Fibroblast of upper back skin (primary cell): ENCODE measurements around the gene ROR2.

ENCODE experiments used
- DNase-seq: peaks from one replicate; pipeline ENCODE4 v3.0.0-alpha.2; 2013

ROR2 gene

GRCh38 chr9:91837981-91838731 lies 111.9 kb downstream of the ROR2 start:
- DNase-seq = peak; percentile 52

DNA sequence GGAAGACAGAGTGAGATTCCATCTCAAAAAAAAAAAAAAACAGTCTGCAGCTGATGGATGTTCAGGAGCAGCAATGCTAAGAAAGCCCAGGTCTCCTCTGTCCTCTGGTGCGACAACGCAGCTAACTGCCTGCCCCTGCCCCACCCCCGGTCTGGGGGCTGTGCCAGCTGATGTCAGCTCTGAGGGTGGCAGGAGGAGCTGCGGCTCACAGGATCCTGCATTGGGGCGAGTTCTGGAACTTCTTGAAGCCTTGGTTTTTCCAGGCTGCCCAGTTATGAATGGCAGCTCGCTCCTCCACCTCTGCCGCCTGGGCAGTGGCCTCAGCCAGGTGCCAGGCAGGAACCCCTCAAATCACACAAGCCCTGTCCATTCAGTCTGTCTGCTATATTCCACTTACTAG lies 113.5 kb downstream of the ROR2 start:
- no peak for DNase-seq

- DNase-seq = no peak
These were observed 114.4 kb downstream of the ROR2 start for GRCh38 chr9:91835632-91836031.

DNA sequence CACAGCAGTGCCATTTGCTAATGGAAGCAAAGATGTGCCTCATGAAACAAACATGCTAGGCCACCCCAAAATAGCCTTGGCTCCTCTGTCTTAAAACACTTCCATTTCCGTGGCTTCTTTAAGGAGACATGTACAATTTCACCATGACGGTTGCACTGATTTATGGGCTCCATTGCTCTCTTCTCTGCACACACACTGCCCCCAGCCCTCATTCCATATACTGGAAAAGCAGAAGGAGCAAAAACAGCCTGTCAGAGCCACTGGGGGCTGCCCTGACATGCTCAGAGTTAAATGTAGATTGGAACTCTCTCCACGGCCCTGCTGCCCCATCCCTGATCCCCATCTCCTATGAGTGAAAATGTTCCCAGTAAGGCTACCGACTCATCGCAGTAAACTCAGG lies 114.8 kb downstream of the ROR2 start:
- DNase-seq = peak; percentile 21

- DNase-seq = no peak
These were observed 115.3 kb downstream of the ROR2 start for GRCh38 chr9:91834740-91835139.

DNA sequence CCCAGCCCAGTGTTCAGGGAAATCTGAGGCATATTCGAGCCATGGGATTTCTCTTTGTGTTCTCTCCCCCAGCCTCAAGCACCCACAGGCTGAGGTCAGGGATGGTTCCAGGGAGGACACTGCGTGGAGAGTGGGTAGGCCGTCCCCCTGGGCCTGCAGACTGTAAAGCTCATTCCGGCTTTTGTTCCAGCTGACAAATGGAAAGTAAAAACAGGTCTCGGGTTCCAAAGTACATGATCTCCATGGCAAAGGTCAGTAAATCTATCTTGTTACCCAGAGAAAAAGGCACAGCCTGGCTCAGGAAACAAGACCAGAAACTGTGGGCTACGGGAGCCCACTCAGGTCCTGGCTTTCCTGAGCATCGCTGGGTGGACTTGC lies 116.2 kb downstream of the ROR2 start:
- DNase-seq = no peak

GRCh38 chr9:91833096-91833877 lies 116.7 kb downstream of the ROR2 start:
- DNase-seq = no peak

DNA sequence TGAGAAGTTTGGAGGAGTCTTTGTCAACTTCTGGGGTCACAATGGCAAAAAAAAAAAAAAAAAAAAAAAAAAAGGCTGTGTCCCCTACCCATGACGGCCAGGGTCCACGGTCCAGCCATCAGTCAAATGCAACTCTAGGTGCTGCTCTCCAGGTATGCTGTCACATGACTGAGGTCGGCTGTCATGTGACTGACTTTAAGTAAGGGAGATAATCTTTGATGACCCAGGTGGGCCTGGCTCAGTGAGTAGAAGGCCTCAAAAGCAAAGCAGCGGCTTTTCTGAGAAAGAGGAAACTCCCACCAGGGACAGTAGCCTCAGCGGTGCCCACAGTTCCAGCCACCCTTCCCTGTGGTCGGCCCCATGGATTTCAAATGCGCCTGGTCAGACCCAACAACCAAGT lies 117.7 kb downstream of the ROR2 start:
- no peak for DNase-seq

DNA sequence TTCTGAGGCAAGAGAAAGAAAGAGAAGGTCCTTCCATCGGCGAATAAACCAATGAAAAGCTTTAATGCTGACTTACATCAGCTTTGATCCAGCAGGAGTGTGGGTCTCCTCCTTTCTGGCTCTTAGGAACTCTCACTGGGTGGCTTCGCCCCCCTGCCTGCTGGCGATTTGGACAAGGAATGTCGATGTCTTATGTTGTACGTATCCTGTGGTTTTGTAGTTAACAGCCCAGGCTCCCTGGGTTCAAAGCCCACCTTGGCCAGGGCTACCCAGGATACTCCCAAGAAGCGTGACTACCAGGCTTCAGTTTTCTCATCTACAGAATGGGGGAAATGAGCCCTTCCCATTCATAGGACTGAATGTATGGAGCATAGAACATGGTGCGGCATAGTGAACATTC lies 124.2 kb downstream of the ROR2 start:
- no peak for DNase-seq

GRCh38 chr9:91825422-91825821 lies 124.6 kb downstream of the ROR2 start:
- DNase-seq = peak; percentile 71

DNA sequence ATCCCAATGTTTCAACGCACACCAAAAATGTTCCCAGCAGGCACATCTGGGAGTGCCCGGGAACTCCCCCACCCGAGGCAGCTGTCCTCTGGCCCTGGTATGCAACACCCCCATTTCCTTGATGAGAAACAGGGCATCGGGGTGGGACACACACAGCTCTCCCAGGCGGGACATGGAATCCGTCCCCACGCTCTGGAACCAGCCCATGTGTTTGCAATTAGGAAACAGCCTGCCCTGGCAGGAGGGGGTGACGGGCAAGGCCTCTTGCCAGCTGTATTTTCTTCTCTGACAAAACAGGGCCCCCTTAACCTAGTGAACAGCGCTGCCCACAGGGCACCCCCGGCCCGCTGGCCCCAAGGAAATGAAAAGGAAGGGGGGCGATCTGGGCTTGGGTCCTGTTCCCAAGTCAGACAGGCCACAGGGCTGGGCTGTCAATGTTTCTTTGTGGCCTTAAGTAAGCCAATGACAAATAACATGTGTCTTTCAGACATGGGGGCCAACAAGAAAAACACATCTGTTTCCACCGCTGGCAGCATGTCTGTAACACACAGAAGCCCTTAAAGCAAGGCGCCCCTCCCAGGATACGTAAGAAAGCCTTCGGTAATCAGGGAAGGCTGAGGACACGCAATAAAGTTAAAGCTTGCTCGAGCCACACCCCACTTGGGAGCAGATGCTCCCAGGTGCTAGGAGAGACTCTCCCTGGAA lies 125.3 kb downstream of the ROR2 start:
- DNase-seq = peak; percentile 53

DNA sequence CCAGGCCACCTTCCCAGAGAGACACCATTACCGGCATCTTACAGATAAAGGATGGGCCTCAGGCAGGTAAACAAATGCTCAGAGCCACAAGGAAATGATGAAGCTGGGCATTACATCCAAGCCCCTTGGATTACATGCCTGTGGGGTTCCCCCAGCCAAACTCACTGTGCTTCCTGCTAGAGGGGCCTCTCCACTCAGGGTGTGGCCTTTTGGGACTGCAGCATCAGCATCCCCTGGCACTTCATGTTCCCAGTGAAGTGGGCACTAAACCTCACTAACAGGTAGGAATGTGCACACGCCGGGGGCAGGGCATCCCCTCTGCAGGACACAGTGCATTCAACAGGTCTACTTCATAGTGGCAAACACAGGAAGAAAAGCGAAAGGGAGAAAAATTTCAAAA lies 125.9 kb downstream of the ROR2 start:
- DNase-seq = no peak

GRCh38 chr9:91820949-91821880 lies 128.8 kb downstream of the ROR2 start:
- DNase-seq = no peak

DNA sequence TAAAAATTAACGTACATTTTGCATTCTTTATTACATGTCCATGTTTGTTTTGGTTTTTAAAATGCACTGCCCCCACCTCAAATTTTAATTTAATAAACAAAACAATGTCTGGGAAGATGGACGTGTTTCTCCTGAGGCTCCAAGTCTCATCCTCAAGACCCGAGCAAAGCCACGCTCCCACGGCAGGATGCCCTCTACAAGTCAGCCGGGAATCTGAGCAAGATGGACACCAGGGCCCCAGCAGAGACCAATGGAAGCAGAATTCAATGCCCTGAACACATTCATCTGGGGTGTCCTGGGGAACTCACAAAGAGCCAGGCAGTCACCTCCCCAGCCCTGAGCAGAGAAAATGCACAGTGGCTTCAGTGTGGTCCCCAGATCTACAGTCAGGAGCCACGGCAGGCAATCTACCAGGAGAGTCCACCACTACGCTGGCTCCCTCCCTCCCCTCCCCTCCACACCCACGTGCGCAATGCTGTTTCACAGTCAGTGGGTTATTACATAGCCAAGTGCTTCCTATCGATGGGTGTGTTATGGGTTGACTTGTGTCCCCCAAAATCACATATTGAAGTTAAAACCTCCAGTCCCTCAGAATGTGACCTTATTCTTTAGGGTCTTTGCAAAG lies 129.8 kb downstream of the ROR2 start:
- DNase-seq = no peak

- DNase-seq = no peak
These were observed 131.2 kb downstream of the ROR2 start for GRCh38 chr9:91818647-91819403.

DNA sequence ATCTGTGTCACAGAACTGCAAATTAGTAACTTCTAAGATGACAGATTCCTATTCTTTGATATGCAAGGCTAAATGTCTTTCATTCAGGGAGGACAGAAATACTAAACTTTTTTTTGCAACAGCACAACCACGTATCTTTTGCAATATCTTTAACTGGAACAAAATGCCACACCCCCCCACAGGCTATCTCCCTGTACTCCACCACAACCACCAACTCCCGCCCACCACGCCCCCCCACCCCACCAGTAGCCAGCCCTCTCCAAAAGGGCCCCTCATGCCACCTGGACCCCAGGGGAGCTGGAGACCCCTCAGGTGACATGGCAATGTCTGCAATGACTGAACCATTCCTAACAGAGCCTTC lies 131.8 kb downstream of the ROR2 start:
- DNase-seq = no peak

GRCh38 chr9:91817493-91818224 lies 132.4 kb downstream of the ROR2 start:
- DNase-seq = peak; percentile 70

DNA sequence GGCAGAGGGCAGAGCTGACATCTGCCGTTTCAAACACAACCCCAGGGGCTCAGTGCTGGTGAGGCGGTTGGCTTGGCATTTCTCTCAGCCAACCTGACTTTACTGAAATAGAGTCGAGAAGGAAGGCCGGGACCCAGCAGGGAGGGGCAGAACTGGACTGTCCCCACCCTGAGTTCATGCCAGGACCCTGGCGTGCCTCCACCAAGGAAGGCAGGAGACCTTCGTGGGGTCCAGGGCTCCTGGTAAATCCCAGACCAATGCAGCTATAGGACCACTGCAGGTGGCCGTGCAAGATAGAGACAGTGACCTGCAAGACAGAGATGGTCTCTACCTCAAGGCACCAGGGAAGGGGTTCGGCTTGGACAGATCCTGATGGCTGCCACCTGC lies 132.9 kb downstream of the ROR2 start:
- DNase-seq = no peak

DNA sequence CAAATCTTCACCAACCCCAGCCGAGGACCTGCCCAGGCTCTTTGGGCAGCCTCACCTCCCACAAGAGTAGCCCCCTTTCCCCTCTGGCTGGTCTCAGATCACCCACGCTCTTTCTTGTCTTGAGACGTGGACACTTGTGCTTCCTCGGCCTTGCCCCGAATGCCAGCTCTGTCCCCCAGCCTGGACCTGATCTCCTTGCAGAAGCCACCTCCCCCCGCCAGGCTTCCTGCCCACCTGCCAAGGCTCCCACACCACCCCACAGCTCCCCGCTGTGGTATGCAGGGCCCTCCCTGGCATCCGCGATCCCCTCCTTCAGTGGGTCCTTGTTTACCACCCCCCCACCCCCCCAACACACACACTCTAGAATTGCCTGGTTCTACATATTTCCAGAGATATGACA lies 133.7 kb downstream of the ROR2 start:
- no peak for DNase-seq

GRCh38 chr9:91815896-91816295 lies 134.1 kb downstream of the ROR2 start:
- no peak for DNase-seq

DNA sequence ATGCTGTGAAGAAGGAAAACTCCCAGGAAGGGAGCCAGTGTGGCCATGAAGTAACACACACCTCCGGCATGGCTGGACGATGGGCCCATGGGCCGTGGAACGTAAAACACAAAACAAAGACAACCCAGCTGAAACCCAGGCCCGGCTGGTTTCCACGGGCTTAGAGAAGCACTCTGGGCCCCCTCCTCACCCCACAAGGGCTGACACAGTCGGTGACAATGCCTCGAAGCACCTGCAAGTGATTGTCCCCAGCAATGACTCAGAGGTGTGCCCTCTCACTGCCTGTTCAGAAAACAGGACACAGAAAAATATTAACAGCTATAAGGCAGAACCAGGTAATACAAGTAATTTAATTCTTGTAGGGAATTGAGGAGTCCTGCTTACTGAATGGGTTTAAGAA lies 135.3 kb downstream of the ROR2 start:
- no peak for DNase-seq
